Trophoblast cell (in vitro differentiated cells and primary cell): ENCODE data around the gene FAM193A.

Source experiments
- DNase-seq, 2 donors: peaks; one replicate each; pipeline ENCODE4 v3.0.0-alpha.2; 2016
- H2AFZ ChIP-seq: 2 replicates; pipeline ENCODE4 v1.6.1; 2013; ENCODE audit warnings: low read length, moderate library complexity, mild to moderate bottlenecking; ENCODE audit not compliant: insufficient read depth, poor library complexity
- H2AK5ac ChIP-seq: 2 replicates; pipeline ENCODE4 v1.6.1; 2013; ENCODE audit warnings: mild to moderate bottlenecking, low read length
- H2BK120ac ChIP-seq: 2 replicates; pipeline ENCODE4 v1.6.1; 2013; ENCODE audit warnings: low read length, mild to moderate bottlenecking, moderate library complexity; ENCODE audit not compliant: insufficient read depth, poor library complexity
- H2BK12ac ChIP-seq: 2 replicates; pipeline ENCODE4 v1.6.1; 2013; ENCODE audit warnings: mild to moderate bottlenecking, low read length, moderate library complexity
- H2BK5ac ChIP-seq: 2 replicates; pipeline ENCODE4 v1.6.1; 2013; ENCODE audit warnings: low read length, low read depth, moderate library complexity, mild to moderate bottlenecking; ENCODE audit not compliant: poor library complexity
- H3K14ac ChIP-seq: 2 replicates; pipeline ENCODE4 v1.6.1; 2013; ENCODE audit warnings: mild to moderate bottlenecking, low read length
- H3K18ac ChIP-seq: 2 replicates; pipeline ENCODE4 v1.6.1; 2013; ENCODE audit warnings: mild to moderate bottlenecking, low read length
- H3K23ac ChIP-seq: 2 replicates; pipeline ENCODE4 v1.6.1; 2013; ENCODE audit warnings: low read length
- H3K27ac ChIP-seq: 2 replicates; pipeline ENCODE4 v1.5.1; 2013; ENCODE audit warnings: low read depth, mild to moderate bottlenecking, inconsistent platforms, low read length, moderate library complexity
- H3K27me3 ChIP-seq: 2 replicates; pipeline ENCODE4 v1.6.1; 2013; ENCODE audit warnings: inconsistent platforms, mild to moderate bottlenecking, low read length, moderate library complexity; ENCODE audit not compliant: insufficient read depth
- H3K36me3 ChIP-seq, 2 experiments: 1 replicate in 1 of 2; 2 replicates in 1 of 2; pipeline ENCODE4 v1.6.1; 2013; ENCODE audit warnings: low read length in 2 of 2, mild to moderate bottlenecking in 2 of 2, moderate library complexity in 1 of 2; ENCODE audit not compliant: insufficient read depth in 2 of 2, control insufficient read depth in 1 of 2
- H3K4ac ChIP-seq: 2 replicates; pipeline ENCODE4 v1.6.1; 2013; ENCODE audit warnings: low read depth, mild to moderate bottlenecking, low read length, moderate library complexity
- H3K4me1 ChIP-seq, 2 experiments: 1 replicate in 1 of 2; 2 replicates in 1 of 2; pipeline ENCODE4 v1.6.1; 2013; ENCODE audit warnings: low read length in 2 of 2, mild to moderate bottlenecking in 2 of 2, moderate library complexity in 1 of 2; ENCODE audit not compliant: insufficient read depth in 2 of 2, control insufficient read depth in 1 of 2
- H3K4me2 ChIP-seq: 2 replicates; pipeline ENCODE4 v1.6.1; 2013; ENCODE audit warnings: inconsistent platforms, mild to moderate bottlenecking, low read length, moderate library complexity
- H3K4me3 ChIP-seq: 2 replicates; pipeline ENCODE4 v1.5.1; 2013; ENCODE audit warnings: mild to moderate bottlenecking, low read depth, low read length, inconsistent platforms
- H3K79me1 ChIP-seq: one replicate; pipeline ENCODE4 v1.6.1; 2013; ENCODE audit warnings: low read length
- H3K79me2 ChIP-seq: 2 replicates; pipeline ENCODE4 v1.6.1; 2013; ENCODE audit warnings: low read length, mild to moderate bottlenecking; ENCODE audit not compliant: control insufficient read depth, insufficient read depth, poor library complexity
- H3K9ac ChIP-seq: 2 replicates; pipeline ENCODE4 v1.6.1; 2013; ENCODE audit warnings: mild to moderate bottlenecking, low read length
- H3K9me3 ChIP-seq: 2 replicates; pipeline ENCODE4 v1.6.1; 2013; ENCODE audit warnings: low read depth, mild to moderate bottlenecking, control low read depth, inconsistent platforms, low read length; ENCODE audit not compliant: insufficient read depth
- H4K12ac ChIP-seq: 2 replicates; pipeline ENCODE4 v1.6.1; 2013; ENCODE audit warnings: low read depth, mild to moderate bottlenecking, low read length, moderate library complexity
- H4K8ac ChIP-seq: 2 replicates; pipeline ENCODE4 v1.6.1; 2013; ENCODE audit warnings: low read depth, mild to moderate bottlenecking, low read length, moderate library complexity
- H4K91ac ChIP-seq: one replicate; pipeline ENCODE4 v1.6.1; 2013; ENCODE audit warnings: low read depth, mild to moderate bottlenecking, low read length, moderate library complexity
- WGBS: extraction: QIAGEN DNeasy Blood & Tissue Kit; methylation state at CpG from one replicate; pipeline ENCODE4 v1.1.7; 2013; ENCODE audit warnings: missing lambda C conversion rate; ENCODE audit not compliant: insufficient read length, insufficient coverage; ENCODE audit errors: extremely low coverage; 5-methylcytosine and 5-hydroxymethylcytosine counted together

FAM193A gene

GRCh38 chr4:2733001-2733843 is 196.8 kb downstream of the FAM193A start:
- Histone ChIP-seq H2BK12ac (no peak overlapping the region), H3K18ac (no peak overlapping the region), H3K9ac (no peak overlapping the region), H3K14ac (no peak overlapping the region), H3K79me1 (no peaks in the 10 kb centered on the region), H2AK5ac (no peak overlapping the region), H2BK5ac (no peak overlapping the region), H3K23ac (no peak overlapping the region), H4K12ac (peak overlapping the region; percentile 13), H3K4ac (no peak overlapping the region), H2BK120ac (no peak overlapping the region), H3K27ac (no peak overlapping the region), H3K79me2 (no peaks in the 10 kb centered on the region), H2AFZ (no peak overlapping the region), H3K4me3 (no peak overlapping the region), H3K9me3 (no peaks in the 10 kb centered on the region), H3K4me1 (no peaks in the 10 kb centered on the region), H3K36me3 (peaks cover 39% of the 10 kb centered on the region in 2 experiments), H4K8ac (no peak overlapping the region), H3K27me3 (no peaks in the 10 kb centered on the region), H4K91ac (no peak overlapping the region), H3K4me2 (no peak overlapping the region)
- WGBS, result no CpG with 5 or more reads among the region's 21 CpGs
- no peak for DNase-seq

GRCh38 chr4:2733844-2734574 is 197.6 kb downstream of the FAM193A start:
- H3K9ac ChIP-seq, result no peak overlapping the region
- H3K23ac ChIP-seq, result no peak overlapping the region
- no peak overlapping the region for H3K4me2 ChIP-seq
- H4K12ac ChIP-seq, result no peak overlapping the region
- H3K27me3 ChIP-seq, result no peaks in the 10 kb centered on the region
- H3K18ac ChIP-seq, result no peak overlapping the region
- H2AFZ ChIP-seq, result no peak overlapping the region
- no peak overlapping the region for H3K4me3 ChIP-seq
- no peaks in the 10 kb centered on the region for H3K79me2 ChIP-seq
- no peak overlapping the region for H3K4ac ChIP-seq
- H4K8ac ChIP-seq, result no peak overlapping the region
- H3K9me3 ChIP-seq, result no peaks in the 10 kb centered on the region
- no CpG with 5 or more reads among the region's 2 CpGs for WGBS
- no peaks in the 10 kb centered on the region for H3K4me1 ChIP-seq
- H2BK120ac ChIP-seq, result no peak overlapping the region
- no peak overlapping the region for H2AK5ac ChIP-seq
- no peak overlapping the region for H2BK5ac ChIP-seq
- no peak overlapping the region for H4K91ac ChIP-seq
- DNase-seq, result no peak
- no peak overlapping the region for H3K27ac ChIP-seq
- no peak overlapping the region for H2BK12ac ChIP-seq
- H3K14ac ChIP-seq, result no peak overlapping the region
- H3K36me3 ChIP-seq, result peaks cover 36 to 37% of the 10 kb centered on the region in 2 experiments
- no peaks in the 10 kb centered on the region for H3K79me1 ChIP-seq

GRCh38 chr4:2734612-2735011 is 198.2 kb downstream of the FAM193A start:
- Histone ChIP-seq H3K18ac (no peak overlapping the region), H2AK5ac (no peak overlapping the region), H2BK12ac (no peak overlapping the region), H2BK5ac (no peak overlapping the region), H3K79me1 (no peaks in the 10 kb centered on the region), H3K14ac (no peak overlapping the region), H3K23ac (no peak overlapping the region), H3K4me1 (no peaks in the 10 kb centered on the region), H4K91ac (no peak overlapping the region), H4K12ac (no peak overlapping the region), H3K4me2 (no peak overlapping the region), H3K27ac (no peak overlapping the region), H3K9me3 (no peaks in the 10 kb centered on the region), H3K36me3 (peaks cover 31% of the 10 kb centered on the region in 2 experiments), H3K9ac (no peak overlapping the region), H3K27me3 (no peaks in the 10 kb centered on the region), H3K4me3 (no peak overlapping the region), H3K79me2 (no peaks in the 10 kb centered on the region), H2BK120ac (no peak overlapping the region), H2AFZ (no peak overlapping the region), H3K4ac (no peak overlapping the region), H4K8ac (no peak overlapping the region)
- DNase-seq, result no peak
- no CpG with 5 or more reads among the region's 1 CpG for WGBS

GRCh38 chr4:2735869-2736268 is 199.4 kb downstream of the FAM193A start:
- H2BK5ac ChIP-seq, result no peak overlapping the region
- H3K4me3 ChIP-seq, result no peak overlapping the region
- H3K9me3 ChIP-seq, result no peaks in the 10 kb centered on the region
- H3K27ac ChIP-seq, result no peak overlapping the region
- H3K4me2 ChIP-seq, result no peak overlapping the region
- H3K27me3 ChIP-seq, result no peaks in the 10 kb centered on the region
- H3K36me3 ChIP-seq, result peaks cover 26 to 27% of the 10 kb centered on the region in 2 experiments
- no peaks in the 10 kb centered on the region for H3K79me1 ChIP-seq
- no peak overlapping the region for H4K91ac ChIP-seq
- no peak overlapping the region for H2AK5ac ChIP-seq
- no peaks in the 10 kb centered on the region for H3K4me1 ChIP-seq
- no peak overlapping the region for H4K8ac ChIP-seq
- H3K79me2 ChIP-seq, result no peaks in the 10 kb centered on the region
- no peak overlapping the region for H2BK120ac ChIP-seq
- no peak for DNase-seq
- no peak overlapping the region for H3K14ac ChIP-seq
- H3K18ac ChIP-seq, result no peak overlapping the region
- no peak overlapping the region for H2AFZ ChIP-seq
- H3K23ac ChIP-seq, result no peak overlapping the region
- no peak overlapping the region for H3K4ac ChIP-seq
- H2BK12ac ChIP-seq, result no peak overlapping the region
- H3K9ac ChIP-seq, result no peak overlapping the region
- no peak overlapping the region for H4K12ac ChIP-seq
